ENCODE results near the gene CEP19.

Gene CEP19

DNA sequence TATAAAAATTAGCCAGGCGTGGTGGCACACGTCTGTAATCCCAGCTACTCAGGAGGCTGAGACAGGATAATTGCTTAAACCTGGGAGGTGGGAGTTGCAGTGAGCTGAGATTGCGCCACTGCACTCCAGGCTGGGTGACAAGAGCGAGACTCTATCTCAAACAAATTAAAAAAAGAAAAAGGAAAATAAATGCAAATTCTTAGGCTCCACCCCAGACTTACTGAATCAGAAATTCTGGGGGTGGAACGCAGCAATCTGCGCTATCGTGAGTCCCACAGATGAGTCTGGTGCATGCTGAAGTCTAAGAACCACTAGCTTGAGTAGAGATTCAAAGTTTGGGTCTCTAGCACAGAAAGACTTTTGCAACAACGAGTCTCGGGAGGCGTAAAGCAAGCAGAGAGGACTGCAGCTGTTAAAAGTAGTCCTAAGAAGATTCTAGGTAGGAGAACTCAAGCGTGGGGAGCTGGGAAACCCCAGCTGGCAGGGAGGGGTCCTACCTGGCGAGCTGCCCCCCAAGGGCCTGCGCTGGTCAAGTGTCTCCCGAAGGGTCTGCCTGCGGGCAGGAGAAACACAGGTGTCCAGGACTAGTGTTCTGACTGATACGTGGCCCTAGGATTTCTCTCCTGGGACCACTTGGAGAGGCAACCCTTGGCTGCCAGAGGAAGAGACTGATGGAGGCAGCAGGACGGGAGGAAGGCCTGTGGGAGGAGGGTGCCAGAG is 21.9 kb downstream of the CEP19 start:
- no peak overlapping the region for H3K27ac ChIP-seq (ENCODE audit: low read length)
- ATAC-seq (ENCODE audit: insufficient read depth, low read depth) (no peak), DNase-seq (no peak)
- no peaks in the 10 kb centered on the region for H3K79me2 ChIP-seq (ENCODE audit: insufficient read depth, low read length)
- no peak overlapping the region for H3K9ac ChIP-seq (ENCODE audit: low read depth, low read length)
- H4K20me1 ChIP-seq (ENCODE audit: insufficient read depth, low read length) = no peaks in the 10 kb centered on the region
- H3K4me3 ChIP-seq (ENCODE audit: low read depth in 1 of 2, low read length in 2 of 2) = no peak overlapping the region
- H3K27me3 ChIP-seq (ENCODE audit: insufficient read depth, low read length, poor library complexity) = no peaks in the 10 kb centered on the region
- H3K4me1 ChIP-seq (ENCODE audit: insufficient read depth, low read length) = peaks cover 3% of the 10 kb centered on the region
- no peak overlapping the region for H2AFZ ChIP-seq (ENCODE audit: low read depth, low read length)
- no peak overlapping the region for H3K4me2 ChIP-seq (ENCODE audit: insufficient read depth, low read length)
- H3K36me3 ChIP-seq (ENCODE audit: insufficient read depth, low read length) = no peaks in the 10 kb centered on the region
- TF ChIP-seq, protein P1, sequence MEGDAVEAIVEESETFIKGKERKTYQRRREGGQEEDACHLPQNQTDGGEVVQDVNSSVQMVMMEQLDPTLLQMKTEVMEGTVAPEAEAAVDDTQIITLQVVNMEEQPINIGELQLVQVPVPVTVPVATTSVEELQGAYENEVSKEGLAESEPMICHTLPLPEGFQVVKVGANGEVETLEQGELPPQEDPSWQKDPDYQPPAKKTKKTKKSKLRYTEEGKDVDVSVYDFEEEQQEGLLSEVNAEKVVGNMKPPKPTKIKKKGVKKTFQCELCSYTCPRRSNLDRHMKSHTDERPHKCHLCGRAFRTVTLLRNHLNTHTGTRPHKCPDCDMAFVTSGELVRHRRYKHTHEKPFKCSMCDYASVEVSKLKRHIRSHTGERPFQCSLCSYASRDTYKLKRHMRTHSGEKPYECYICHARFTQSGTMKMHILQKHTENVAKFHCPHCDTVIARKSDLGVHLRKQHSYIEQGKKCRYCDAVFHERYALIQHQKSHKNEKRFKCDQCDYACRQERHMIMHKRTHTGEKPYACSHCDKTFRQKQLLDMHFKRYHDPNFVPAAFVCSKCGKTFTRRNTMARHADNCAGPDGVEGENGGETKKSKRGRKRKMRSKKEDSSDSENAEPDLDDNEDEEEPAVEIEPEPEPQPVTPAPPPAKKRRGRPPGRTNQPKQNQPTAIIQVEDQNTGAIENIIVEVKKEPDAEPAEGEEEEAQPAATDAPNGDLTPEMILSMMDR (IDR thresholded peaks at IDR 0.05; ENCODE audit: borderline replicate concordance, extremely low read depth, low read length, poor library complexity, severe bottlenecking) = no peak
- TF ChIP-seq EZH2 (IDR thresholded peaks at IDR 0.05; ENCODE audit: borderline replicate concordance, low read depth, low read length, severe bottlenecking) = no peak
- no peaks in the 10 kb centered on the region for H3K9me3 ChIP-seq (ENCODE audit: insufficient read depth, low read length, severe bottlenecking)

- Histone ChIP-seq H4K20me1 (ENCODE audit: insufficient read depth, low read length) (no peaks in the 10 kb centered on the region), H3K4me2 (ENCODE audit: insufficient read depth, low read length) (no peak overlapping the region)
These were observed 23.7 kb downstream of the CEP19 start for GRCh38 chr3:196688349-196688748.

DNA sequence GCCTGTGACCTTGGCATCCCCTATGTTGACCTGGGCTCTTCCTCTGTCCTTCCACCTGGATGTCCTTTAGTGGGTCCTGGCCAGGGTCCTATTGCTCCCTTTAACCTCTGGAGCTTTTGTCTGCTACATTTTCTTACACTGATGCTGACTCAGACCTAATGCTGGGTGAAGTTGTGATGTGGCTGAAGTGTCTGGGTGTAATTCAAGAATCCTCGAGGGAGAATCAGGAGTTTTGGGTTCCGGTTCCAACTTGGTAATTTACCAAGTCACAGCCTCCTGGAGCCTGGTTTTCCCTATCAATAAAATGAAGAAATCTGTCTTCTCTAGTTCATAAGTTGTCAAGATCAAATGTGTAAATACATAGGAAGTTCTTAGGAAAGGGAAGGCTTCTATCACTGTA is 25.6 kb downstream of the CEP19 start:
- H4K20me1 ChIP-seq (ENCODE audit: insufficient read depth, low read length) = no peaks in the 10 kb centered on the region
- peaks cover 15% of the 10 kb centered on the region for H3K4me1 ChIP-seq (ENCODE audit: insufficient read depth, low read length)
- H3K27me3 ChIP-seq (ENCODE audit: insufficient read depth, low read length, poor library complexity) = no peaks in the 10 kb centered on the region
- no peak overlapping the region for H3K9ac ChIP-seq (ENCODE audit: low read depth, low read length)
- no peak overlapping the region for H2AFZ ChIP-seq (ENCODE audit: low read depth, low read length)
- H3K9me3 ChIP-seq (ENCODE audit: insufficient read depth, low read length, severe bottlenecking) = peaks cover 7% of the 10 kb centered on the region
- H3K4me2 ChIP-seq (ENCODE audit: insufficient read depth, low read length) = no peak overlapping the region
- H3K4me3 ChIP-seq (ENCODE audit: low read depth in 1 of 2, low read length in 2 of 2) = no peak overlapping the region
- no peak for ATAC-seq (ENCODE audit: insufficient read depth, low read depth)
- no peak for TF ChIP-seq EZH2 (IDR thresholded peaks at IDR 0.05; ENCODE audit: borderline replicate concordance, low read depth, low read length, severe bottlenecking)
- TF ChIP-seq, protein P1 (IDR thresholded peaks at IDR 0.05; ENCODE audit: borderline replicate concordance, extremely low read depth, low read length, poor library complexity, severe bottlenecking) = no peak
- H3K27ac ChIP-seq (ENCODE audit: low read length) = no peak overlapping the region; the same call in 1 of the 2 replicates
- H3K79me2 ChIP-seq (ENCODE audit: insufficient read depth, low read length) = no peaks in the 10 kb centered on the region
- DNase-seq = no peak
- peaks cover 6% of the 10 kb centered on the region; the same call in 1 of the 2 replicates for H3K36me3 ChIP-seq (ENCODE audit: insufficient read depth, low read length)

More at GRCh38 chr3:196688349-196688748, 23.7 kb downstream of the CEP19 start:
- Histone ChIP-seq H3K79me2 (ENCODE audit: insufficient read depth, low read length) (no peaks in the 10 kb centered on the region), H3K4me3 (ENCODE audit: low read depth in 1 of 2, low read length in 2 of 2) (no peak overlapping the region), H3K27ac (ENCODE audit: low read length) (no peak overlapping the region), H3K4me1 (ENCODE audit: insufficient read depth, low read length) (peaks cover 15% of the 10 kb centered on the region), H3K9ac (ENCODE audit: low read depth, low read length) (no peak overlapping the region), H3K27me3 (ENCODE audit: insufficient read depth, low read length, poor library complexity) (no peaks in the 10 kb centered on the region), H3K36me3 (ENCODE audit: insufficient read depth, low read length) (no peaks in the 10 kb centered on the region), H3K9me3 (ENCODE audit: insufficient read depth, low read length, severe bottlenecking) (peaks cover 2% of the 10 kb centered on the region), H2AFZ (ENCODE audit: low read depth, low read length) (no peak overlapping the region)
- no peak for DNase-seq
- TF ChIP-seq, protein P1 (IDR thresholded peaks at IDR 0.05; ENCODE audit: borderline replicate concordance, extremely low read depth, low read length, poor library complexity, severe bottlenecking) = no peak
- no peak for TF ChIP-seq EZH2 (IDR thresholded peaks at IDR 0.05; ENCODE audit: borderline replicate concordance, low read depth, low read length, severe bottlenecking)
- no peak for ATAC-seq (ENCODE audit: insufficient read depth, low read depth)

Measured in DND-41 (cell line).